K562 (cell line): ENCODE data around the gene BEST2. TPM values are rescaled to one million over a fixed set of nuclear protein-coding genes. Genes with fewer than 3 reads are reported as not detected.

Experiments
- CHCHD3 ChIP-seq: fragments of 250-450 bp; sonication (Bioruptor Pico); IDR thresholded peaks from 2 replicates; pipeline ENCODE4 v2.1.2; 2022; ENCODE audit warnings: mild to moderate bottlenecking
- DIDO1 ChIP-seq: fragments of 450-650 bp; IDR thresholded peaks from 2 replicates; pipeline ENCODE4 v1.6.1; 2016; ENCODE audit warnings: low read depth, missing biosample characterization, missing genetic modification characterization
- DNMT1 ChIP-seq: fragments of 450-650 bp; IDR thresholded peaks from 2 replicates; pipeline ENCODE4 v1.6.1; 2016; ENCODE audit warnings: antibody characterized with exemption, mild to moderate bottlenecking
- EHMT2 ChIP-seq: fragments of 450-650 bp; IDR thresholded peaks from 2 replicates; pipeline ENCODE4 v1.6.1; 2018; ENCODE audit warnings: antibody characterized with exemption
- FOXA1 ChIP-seq: fragments of 450-650 bp; IDR thresholded peaks from 2 replicates; pipeline ENCODE4 v1.6.1; 2016; ENCODE audit warnings: mild to moderate bottlenecking, borderline replicate concordance
- GATA2 ChIP-seq: sonication (generic); formaldehyde crosslinking; IDR thresholded peaks from 2 replicates; pipeline ENCODE4 v1.4.0; 2020; ENCODE audit warnings: mild to moderate bottlenecking, missing genetic modification reagents
- HNRNPL ChIP-seq: fragments of 200-400 bp; formaldehyde crosslinking; IDR thresholded peaks from 2 replicates; pipeline ENCODE4 v1.6.1; 2017; ENCODE audit warnings: low read depth, mild to moderate bottlenecking, low read length
- MED1 ChIP-seq: sonication (generic); formaldehyde crosslinking; IDR thresholded peaks from 2 replicates; pipeline ENCODE4 v1.8.1; 2023; ENCODE audit warnings: missing genetic modification reagents, borderline replicate concordance
- POLR2B ChIP-seq: fragments of 450-650 bp; IDR thresholded peaks from 2 replicates; pipeline ENCODE4 v1.6.1; 2018; ENCODE audit warnings: low read depth; ENCODE audit not compliant: partially characterized antibody
- SP1 ChIP-seq: sonication (generic); formaldehyde crosslinking; IDR thresholded peaks from 2 replicates; pipeline ENCODE4 v1.8.1; 2022; ENCODE audit warnings: mild to moderate bottlenecking, missing genetic modification reagents
- TAF9B ChIP-seq: fragments of 450-650 bp; IDR thresholded peaks from 2 replicates; pipeline ENCODE4 v1.6.1; 2018; ENCODE audit warnings: mild to moderate bottlenecking; ENCODE audit not compliant: partially characterized antibody
- TBL1XR1 ChIP-seq, 2 experiments: IDR thresholded peaks; 2 replicates each; pipeline ENCODE4 v1.6.1; 2012; ENCODE audit warnings: improper control_type of control experiment in 2 of 2, low read length in 2 of 2, mild to moderate bottlenecking in 1 of 2
- TRIM24 ChIP-seq, 2 experiments: fragments of 450-650 bp; IDR thresholded peaks; 2 replicates each; pipeline ENCODE4 v1.6.1; 2016
- XRCC3 ChIP-seq: fragments of 450-650 bp; IDR thresholded peaks from 2 replicates; pipeline ENCODE4 v1.6.1; 2017; ENCODE audit warnings: mild to moderate bottlenecking, moderate library complexity
- ZNF12 ChIP-seq: sonication (generic); formaldehyde crosslinking; IDR thresholded peaks from 2 replicates; pipeline ENCODE4 v1.4.0; 2020; ENCODE audit warnings: mild to moderate bottlenecking, missing genetic modification reagents
- ZNF232 ChIP-seq: sonication (generic); formaldehyde crosslinking; IDR thresholded peaks from 2 replicates; pipeline ENCODE4 v1.8.0; 2022; ENCODE audit warnings: mild to moderate bottlenecking, missing genetic modification reagents
- ZNF324 ChIP-seq: fragments of 250-450 bp; sonication (Bioruptor Pico); IDR thresholded peaks from 2 replicates; pipeline ENCODE4 v1.4.0; 2020; ENCODE audit warnings: mild to moderate bottlenecking
- ZNF384 ChIP-seq: IDR thresholded peaks from 2 replicates; pipeline ENCODE4 v1.6.1; 2012; ENCODE audit warnings: low read depth, low read length, improper control_type of control experiment
- ZNF551 ChIP-seq: fragments of 250-450 bp; sonication (Bioruptor Pico); IDR thresholded peaks from 2 replicates; pipeline ENCODE4 v1.5.0; 2021; ENCODE audit warnings: mild to moderate bottlenecking, moderate library complexity
- polyA plus RNA-seq, 8 experiments: library from polyadenylated mRNA; depleted of rRNA in 4 of 8; stranded (reverse) in 5 of 8; unstranded in 3 of 8; fragments of >200 nt; fragmentation: Nextera tagmentation in 2 of 8; fragmentation: Illumina TruSeq in 1 of 8; extraction: Ambion mirVana in 2 of 8; extraction: Trizol in 1 of 8; gene quantifications; 2 replicates each; pipeline versions ENCODE4 v1.2.1 to v1.2.3, GENCODE V29; 2011 to 2014; ENCODE audit warnings: inconsistent platforms in 1 of 8, missing spikeins in 1 of 8
- total RNA-seq, 7 experiments: library from RNA; depleted of rRNA in 6 of 7; stranded (reverse); fragments of >200 nt in 6 of 7; fragmentation: Illumina TruSeq in 2 of 7; extraction: Trizol in 2 of 7; gene quantifications; 2 replicates each; pipeline versions ENCODE4 v1.2.1 to v1.2.3, GENCODE V29; 2011 to 2021; ENCODE audit warnings: low replicate concordance in 1 of 7
- TF ChIP-seq, protein P1 (sequence below): sonication (generic); formaldehyde crosslinking; IDR thresholded peaks from 2 replicates; pipeline ENCODE4 v1.5.0; 2020; ENCODE audit warnings: missing genetic modification reagents
- TF ChIP-seq, protein P2 (sequence below): sonication (generic); formaldehyde crosslinking; IDR thresholded peaks from 2 replicates; pipeline ENCODE4 v1.4.0; 2020; ENCODE audit warnings: mild to moderate bottlenecking, missing genetic modification reagents
- TF ChIP-seq, protein P3 (sequence below): fragments of 250-450 bp; sonication (Bioruptor Pico); IDR thresholded peaks from 2 replicates; pipeline ENCODE4 v1.8.0; 2022; ENCODE audit warnings: inconsistent platforms, mild to moderate bottlenecking, moderate library complexity, borderline replicate concordance
- TF ChIP-seq, protein P4 (sequence below), 2 experiments: fragments of 450-650 bp; IDR thresholded peaks; 2 replicates each; pipeline ENCODE4 v1.6.1; 2016

The BEST2 gene
- total and polyA plus RNA-seq, 9 of the 15 experiments (the other 6 are each of a cell fraction or from before 2014, with no cell fraction given) = not detected

DNA sequence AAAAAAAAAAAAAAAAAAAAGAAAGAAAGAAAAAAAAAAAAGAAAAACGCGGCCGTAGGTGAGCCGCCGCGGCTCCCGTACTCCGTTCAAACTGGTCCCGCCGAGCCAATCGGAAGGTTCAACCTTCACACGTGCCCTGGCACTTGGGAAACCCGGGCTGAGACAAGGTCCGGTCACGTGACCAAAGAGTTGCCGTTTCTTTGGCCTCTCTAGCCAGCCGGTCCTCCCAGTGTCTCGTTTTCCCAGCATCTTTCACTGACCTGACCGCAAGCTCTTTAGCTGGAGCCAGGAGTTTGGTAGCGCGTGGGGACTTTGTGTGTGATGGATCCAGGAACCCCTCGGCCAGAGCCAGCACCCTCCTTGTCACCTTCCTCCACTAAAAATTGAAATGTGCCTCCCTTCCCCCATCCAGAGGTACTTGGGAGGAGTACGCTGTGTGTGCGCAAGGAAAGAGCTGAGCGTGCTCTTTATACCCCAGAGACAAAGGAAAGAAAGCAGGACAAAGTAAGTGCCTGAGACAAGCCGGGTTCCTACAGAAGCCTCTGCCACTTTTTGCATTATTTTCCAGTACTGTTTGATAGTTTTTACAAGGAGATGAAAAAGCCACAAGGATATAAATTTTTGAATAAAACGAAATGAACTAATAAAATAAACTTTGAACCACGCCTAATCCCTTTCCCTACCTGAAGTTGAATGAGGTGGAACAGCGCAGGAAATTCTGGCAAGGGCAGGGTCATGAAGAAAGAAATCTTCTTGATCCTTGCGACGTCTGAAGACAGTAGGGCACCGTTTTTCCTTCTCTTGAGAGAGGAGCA lies 28.8 kb upstream of the BEST2 start (continued):
- TF ChIP-seq FOXA1 = no peak
- TF ChIP-seq DNMT1 = no peak
- peak; percentile 79 for TF ChIP-seq TAF9B
- no peak for TF ChIP-seq CHCHD3 (CRISPR knock-in tag)
- no peak for TF ChIP-seq EHMT2
- TF ChIP-seq ZNF12 = 0 out of 2 replicates have a peak, but pooled peaks have one; percentile 46
- TF ChIP-seq POLR2B = peak; percentile 62
- no peak for TF ChIP-seq HNRNPL
- TF ChIP-seq, protein P1, sequence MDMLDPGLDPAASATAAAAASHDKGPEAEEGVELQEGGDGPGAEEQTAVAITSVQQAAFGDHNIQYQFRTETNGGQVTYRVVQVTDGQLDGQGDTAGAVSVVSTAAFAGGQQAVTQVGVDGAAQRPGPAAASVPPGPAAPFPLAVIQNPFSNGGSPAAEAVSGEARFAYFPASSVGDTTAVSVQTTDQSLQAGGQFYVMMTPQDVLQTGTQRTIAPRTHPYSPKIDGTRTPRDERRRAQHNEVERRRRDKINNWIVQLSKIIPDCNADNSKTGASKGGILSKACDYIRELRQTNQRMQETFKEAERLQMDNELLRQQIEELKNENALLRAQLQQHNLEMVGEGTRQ (CRISPR knock-in tag) = peak; percentile 98
- no peak for TF ChIP-seq XRCC3
- peak; percentile 74; the same call in 1 of the 2 replicates for TF ChIP-seq SP1
- TF ChIP-seq MED1 (CRISPR knock-in tag) = no peak
- TF ChIP-seq, protein P2, sequence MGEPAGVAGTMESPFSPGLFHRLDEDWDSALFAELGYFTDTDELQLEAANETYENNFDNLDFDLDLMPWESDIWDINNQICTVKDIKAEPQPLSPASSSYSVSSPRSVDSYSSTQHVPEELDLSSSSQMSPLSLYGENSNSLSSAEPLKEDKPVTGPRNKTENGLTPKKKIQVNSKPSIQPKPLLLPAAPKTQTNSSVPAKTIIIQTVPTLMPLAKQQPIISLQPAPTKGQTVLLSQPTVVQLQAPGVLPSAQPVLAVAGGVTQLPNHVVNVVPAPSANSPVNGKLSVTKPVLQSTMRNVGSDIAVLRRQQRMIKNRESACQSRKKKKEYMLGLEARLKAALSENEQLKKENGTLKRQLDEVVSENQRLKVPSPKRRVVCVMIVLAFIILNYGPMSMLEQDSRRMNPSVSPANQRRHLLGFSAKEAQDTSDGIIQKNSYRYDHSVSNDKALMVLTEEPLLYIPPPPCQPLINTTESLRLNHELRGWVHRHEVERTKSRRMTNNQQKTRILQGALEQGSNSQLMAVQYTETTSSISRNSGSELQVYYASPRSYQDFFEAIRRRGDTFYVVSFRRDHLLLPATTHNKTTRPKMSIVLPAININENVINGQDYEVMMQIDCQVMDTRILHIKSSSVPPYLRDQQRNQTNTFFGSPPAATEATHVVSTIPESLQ (CRISPR knock-in tag) = peak; percentile 71; the same call in 1 of the 2 replicates
- TF ChIP-seq, protein P3, sequence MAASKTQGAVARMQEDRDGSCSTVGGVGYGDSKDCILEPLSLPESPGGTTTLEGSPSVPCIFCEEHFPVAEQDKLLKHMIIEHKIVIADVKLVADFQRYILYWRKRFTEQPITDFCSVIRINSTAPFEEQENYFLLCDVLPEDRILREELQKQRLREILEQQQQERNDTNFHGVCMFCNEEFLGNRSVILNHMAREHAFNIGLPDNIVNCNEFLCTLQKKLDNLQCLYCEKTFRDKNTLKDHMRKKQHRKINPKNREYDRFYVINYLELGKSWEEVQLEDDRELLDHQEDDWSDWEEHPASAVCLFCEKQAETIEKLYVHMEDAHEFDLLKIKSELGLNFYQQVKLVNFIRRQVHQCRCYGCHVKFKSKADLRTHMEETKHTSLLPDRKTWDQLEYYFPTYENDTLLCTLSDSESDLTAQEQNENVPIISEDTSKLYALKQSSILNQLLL = no peak
- TF ChIP-seq TRIM24 (IDR thresholded peaks at IDR 0.05) = peak in 1 of 2 experiments; percentile 12; a peak in 1 of 4 replicates
- TF ChIP-seq, protein P4, sequence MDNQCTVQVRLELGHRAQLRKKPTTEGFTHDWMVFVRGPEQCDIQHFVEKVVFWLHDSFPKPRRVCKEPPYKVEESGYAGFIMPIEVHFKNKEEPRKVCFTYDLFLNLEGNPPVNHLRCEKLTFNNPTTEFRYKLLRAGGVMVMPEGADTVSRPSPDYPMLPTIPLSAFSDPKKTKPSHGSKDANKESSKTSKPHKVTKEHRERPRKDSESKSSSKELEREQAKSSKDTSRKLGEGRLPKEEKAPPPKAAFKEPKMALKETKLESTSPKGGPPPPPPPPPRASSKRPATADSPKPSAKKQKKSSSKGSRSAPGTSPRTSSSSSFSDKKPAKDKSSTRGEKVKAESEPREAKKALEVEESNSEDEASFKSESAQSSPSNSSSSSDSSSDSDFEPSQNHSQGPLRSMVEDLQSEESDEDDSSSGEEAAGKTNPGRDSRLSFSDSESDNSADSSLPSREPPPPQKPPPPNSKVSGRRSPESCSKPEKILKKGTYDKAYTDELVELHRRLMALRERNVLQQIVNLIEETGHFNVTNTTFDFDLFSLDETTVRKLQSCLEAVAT (IDR thresholded peaks at IDR 0.05) = peak in 1 of 2 experiments; percentile 83; a peak in 2 of 4 replicates
- peak; percentile 93 for TF ChIP-seq DIDO1 (tag)
- TF ChIP-seq ZNF384 = peak; percentile 99
- no peak for TF ChIP-seq GATA2 (CRISPR knock-in tag)
- no peak for TF ChIP-seq ZNF324 (CRISPR knock-in tag)
- no peak for TF ChIP-seq ZNF232 (CRISPR knock-in tag)
- TF ChIP-seq TBL1XR1 (IDR thresholded peaks at IDR 0.05; ENCODE audit: low read length in 2 of 2) = 0 out of 4 replicates have a peak, but pooled peaks of 1 of the 2 experiments have one; percentile 17
- no peak for TF ChIP-seq ZNF551 (CRISPR knock-in tag)
